Astrocyte (in vitro differentiated cells and primary cell): ENCODE data around the gene STC2. TPM values are rescaled to one million over a fixed set of nuclear protein-coding genes. Genes with fewer than 3 reads are reported as not detected.

Experiments used
- DNase-seq: peaks from one replicate; pipeline ENCODE4 v3.0.0-alpha.2; 2010; ENCODE audit warnings: low read depth
- FAIRE-seq: peaks from 2 replicates; lab custom pipeline; 2011; peaks lifted over from hg19 to GRCh38; lab: Jason Lieb, UNC
- H2AFZ ChIP-seq: 2 replicates; pipeline ENCODE4 v1.6.0; 2012; ENCODE audit warnings: low read depth, low read length, inconsistent platforms
- H3K27ac ChIP-seq: 2 replicates; pipeline ENCODE4 v1.5.1; 2011; ENCODE audit warnings: low read depth, low read length, inconsistent platforms
- H3K27me3 ChIP-seq: 2 replicates; pipeline ENCODE4 v1.6.0; 2011; ENCODE audit warnings: low read length, inconsistent platforms; ENCODE audit not compliant: insufficient read depth
- H3K36me3 ChIP-seq: 2 replicates; pipeline ENCODE4 v1.5.1; 2011; ENCODE audit warnings: low read length, inconsistent platforms; ENCODE audit not compliant: insufficient read depth
- H3K4me1 ChIP-seq: 2 replicates; pipeline ENCODE4 v1.5.1; 2011; ENCODE audit warnings: low read length, inconsistent platforms; ENCODE audit not compliant: insufficient read depth
- H3K4me2 ChIP-seq: 2 replicates; pipeline ENCODE4 v1.6.0; 2012; ENCODE audit warnings: low read length, inconsistent platforms
- H3K4me3 ChIP-seq: 2 replicates; pipeline ENCODE4 v1.5.1; 2011; ENCODE audit warnings: low read depth, mild to moderate bottlenecking, low read length, inconsistent platforms; ENCODE audit not compliant: insufficient read depth
- H3K79me2 ChIP-seq: 2 replicates; pipeline ENCODE4 v1.6.0; 2012; ENCODE audit warnings: mild to moderate bottlenecking, low read length, inconsistent platforms; ENCODE audit not compliant: insufficient read depth
- H3K9ac ChIP-seq: 2 replicates; pipeline ENCODE4 v1.6.0; 2012; ENCODE audit warnings: mild to moderate bottlenecking, low read length, inconsistent platforms
- H3K9me3 ChIP-seq: 2 replicates; pipeline ENCODE4 v1.5.1; 2012; ENCODE audit warnings: low read depth, mild to moderate bottlenecking, low read length, inconsistent platforms; ENCODE audit not compliant: insufficient read depth
- H4K20me1 ChIP-seq: 2 replicates; pipeline ENCODE4 v1.6.0; 2012; ENCODE audit warnings: low read length, inconsistent platforms; ENCODE audit not compliant: insufficient read depth
- H3K27ac Mint-ChIP-seq: one replicate; pipeline ENCODE4 v1.8.0; 2021; ENCODE audit warnings: mild to moderate bottlenecking, mixed read lengths; ENCODE audit not compliant: unreplicated experiment
- H3K27me3 Mint-ChIP-seq: one replicate; pipeline ENCODE4 v1.8.0; 2021; ENCODE audit warnings: low read depth, mixed read lengths; ENCODE audit not compliant: unreplicated experiment
- H3K36me3 Mint-ChIP-seq: one replicate; pipeline ENCODE4 v1.8.0; 2021; ENCODE audit warnings: low read depth, mixed read lengths; ENCODE audit not compliant: unreplicated experiment
- H3K4me1 Mint-ChIP-seq: one replicate; pipeline ENCODE4 v1.8.0; 2021; ENCODE audit warnings: low read depth, mixed read lengths; ENCODE audit not compliant: unreplicated experiment
- H3K4me3 Mint-ChIP-seq: one replicate; pipeline ENCODE4 v1.8.0; 2021; ENCODE audit warnings: mild to moderate bottlenecking, moderate library complexity, mixed read lengths; ENCODE audit not compliant: unreplicated experiment
- H3K9me3 Mint-ChIP-seq: one replicate; pipeline ENCODE4 v1.8.0; 2021; ENCODE audit warnings: mild to moderate bottlenecking, mixed read lengths; ENCODE audit not compliant: unreplicated experiment
- EZH2 ChIP-seq: IDR thresholded peaks from 2 replicates; pipeline ENCODE4 v1.6.1; 2012; ENCODE audit warnings: mild to moderate bottlenecking, low read length, inconsistent platforms; ENCODE audit not compliant: insufficient read depth
- total RNA-seq: library from RNA; stranded (reverse); gene quantifications from 2 replicates; pipeline ENCODE4 v1.2.1, GENCODE V29; 2021
- TF ChIP-seq, protein P1 (sequence below): IDR thresholded peaks from 2 replicates; pipeline ENCODE4 v1.5.1; 2011; ENCODE audit warnings: low read depth, mild to moderate bottlenecking, inconsistent platforms, low read length, moderate library complexity; ENCODE audit not compliant: insufficient read depth

Gene STC2
- total RNA-seq, 1 donor from 2014 or later = 206 TPM

DNA sequence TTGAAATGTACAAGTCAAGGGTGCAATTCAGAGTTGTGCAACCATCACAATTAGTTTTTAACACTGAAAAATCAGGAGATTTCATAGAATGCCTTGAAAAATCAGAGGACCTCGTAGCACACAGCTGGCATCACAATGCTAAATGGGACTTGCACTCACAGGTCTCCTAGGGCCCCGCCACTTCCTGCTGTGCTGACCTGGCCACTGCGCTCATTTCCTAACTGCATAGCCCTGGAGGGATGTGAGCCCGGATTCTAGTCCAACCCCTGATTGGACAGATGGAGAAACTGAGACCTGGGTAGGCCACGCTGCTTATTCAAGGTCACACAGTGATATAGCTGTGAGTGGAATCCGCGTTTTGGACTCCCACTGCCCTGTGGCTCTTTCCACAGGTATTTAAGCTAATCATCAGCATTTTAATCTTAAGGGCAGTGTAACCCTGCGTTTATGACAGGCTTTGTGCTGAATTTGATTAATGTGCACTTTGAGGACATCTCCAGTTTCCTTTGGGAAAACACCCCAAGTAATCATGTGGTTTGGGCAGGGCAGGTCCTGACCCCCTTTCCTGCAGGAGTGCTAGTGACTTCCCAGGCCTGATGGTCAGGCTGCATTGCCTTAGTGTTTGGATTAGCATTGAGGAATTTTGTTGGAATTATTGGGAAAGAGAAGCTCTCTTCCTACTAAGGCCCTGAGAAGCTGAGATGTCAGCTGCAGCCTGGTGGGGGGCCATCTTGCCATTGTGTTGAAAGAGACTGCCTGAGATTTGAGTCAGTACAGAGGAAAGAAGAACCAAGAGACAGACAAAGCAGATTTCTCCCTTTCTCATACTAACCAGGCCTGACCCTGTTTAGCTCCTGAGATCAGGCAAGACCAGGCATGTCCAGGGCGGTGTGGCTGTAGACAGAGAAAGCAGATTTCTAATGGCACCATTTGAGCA lies 36.2 kb downstream of the STC2 start:
- H3K9ac ChIP-seq = no peak overlapping the region
- no peaks in the 10 kb centered on the region for H3K27me3 ChIP-seq
- Mint-ChIP-seq H3K27ac (peak overlapping the region; percentile 82), H3K27me3 (peaks cover 19% of the 10 kb centered on the region), H3K4me1 (peaks cover 24% of the 10 kb centered on the region), H3K9me3 (no peaks in the 10 kb centered on the region), H3K4me3 (peak overlapping the region; percentile 65), H3K36me3 (peaks cover 2% of the 10 kb centered on the region)
- H3K27ac ChIP-seq = peak overlapping the region; percentile 36
- no peak for DNase-seq
- H3K4me2 ChIP-seq = no peak overlapping the region
- peaks cover 19% of the 10 kb centered on the region for H3K4me1 ChIP-seq
- no peaks in the 10 kb centered on the region for H3K36me3 ChIP-seq
- H3K79me2 ChIP-seq = no peaks in the 10 kb centered on the region
- TF ChIP-seq, protein P1, sequence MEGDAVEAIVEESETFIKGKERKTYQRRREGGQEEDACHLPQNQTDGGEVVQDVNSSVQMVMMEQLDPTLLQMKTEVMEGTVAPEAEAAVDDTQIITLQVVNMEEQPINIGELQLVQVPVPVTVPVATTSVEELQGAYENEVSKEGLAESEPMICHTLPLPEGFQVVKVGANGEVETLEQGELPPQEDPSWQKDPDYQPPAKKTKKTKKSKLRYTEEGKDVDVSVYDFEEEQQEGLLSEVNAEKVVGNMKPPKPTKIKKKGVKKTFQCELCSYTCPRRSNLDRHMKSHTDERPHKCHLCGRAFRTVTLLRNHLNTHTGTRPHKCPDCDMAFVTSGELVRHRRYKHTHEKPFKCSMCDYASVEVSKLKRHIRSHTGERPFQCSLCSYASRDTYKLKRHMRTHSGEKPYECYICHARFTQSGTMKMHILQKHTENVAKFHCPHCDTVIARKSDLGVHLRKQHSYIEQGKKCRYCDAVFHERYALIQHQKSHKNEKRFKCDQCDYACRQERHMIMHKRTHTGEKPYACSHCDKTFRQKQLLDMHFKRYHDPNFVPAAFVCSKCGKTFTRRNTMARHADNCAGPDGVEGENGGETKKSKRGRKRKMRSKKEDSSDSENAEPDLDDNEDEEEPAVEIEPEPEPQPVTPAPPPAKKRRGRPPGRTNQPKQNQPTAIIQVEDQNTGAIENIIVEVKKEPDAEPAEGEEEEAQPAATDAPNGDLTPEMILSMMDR = no peak
- H3K9me3 ChIP-seq = no peaks in the 10 kb centered on the region
- H3K4me3 ChIP-seq = no peak overlapping the region
- H2AFZ ChIP-seq = peak overlapping the region; percentile 12
- no peaks in the 10 kb centered on the region for H4K20me1 ChIP-seq
- no peak for FAIRE-seq

- Histone ChIP-seq H3K79me2 (no peaks in the 10 kb centered on the region), H4K20me1 (no peaks in the 10 kb centered on the region), H3K9ac (no peak overlapping the region), H3K36me3 (no peaks in the 10 kb centered on the region), H3K27ac (no peak overlapping the region), H3K27me3 (peaks cover 4% of the 10 kb centered on the region), H3K4me1 (peaks cover 19% of the 10 kb centered on the region), H3K9me3 (no peaks in the 10 kb centered on the region), H3K4me2 (no peak overlapping the region), H3K4me3 (no peak overlapping the region), H2AFZ (peak overlapping the region; percentile 23)
- no peaks in the 10 kb centered on the region for H3K9me3 Mint-ChIP-seq
- peak overlapping the region; percentile 20 for H3K4me3 Mint-ChIP-seq
- H3K4me1 Mint-ChIP-seq = peaks cover 17% of the 10 kb centered on the region
- H3K27me3 Mint-ChIP-seq = peaks cover 31% of the 10 kb centered on the region
- peaks cover 2% of the 10 kb centered on the region for H3K36me3 Mint-ChIP-seq
- H3K27ac Mint-ChIP-seq = no peak overlapping the region
- DNase-seq (no peak), FAIRE-seq (no peak)
- no peak for TF ChIP-seq EZH2
- TF ChIP-seq, protein P1 = no peak
Measured at GRCh38 chr5:173290477-173291131, 37.6 kb downstream of the STC2 start.
